ENCODE results near the gene LARP1. TPM values are rescaled to one million over a fixed set of nuclear protein-coding genes. Genes with fewer than 3 reads are reported as not detected.
A peak's percentile ranks its signal among the peaks of the same experiment; 100 is the strongest.

The LARP1 gene
- total RNA-seq, 2 donors from 2014 or later: 99.8 to 129 TPM

DNA sequence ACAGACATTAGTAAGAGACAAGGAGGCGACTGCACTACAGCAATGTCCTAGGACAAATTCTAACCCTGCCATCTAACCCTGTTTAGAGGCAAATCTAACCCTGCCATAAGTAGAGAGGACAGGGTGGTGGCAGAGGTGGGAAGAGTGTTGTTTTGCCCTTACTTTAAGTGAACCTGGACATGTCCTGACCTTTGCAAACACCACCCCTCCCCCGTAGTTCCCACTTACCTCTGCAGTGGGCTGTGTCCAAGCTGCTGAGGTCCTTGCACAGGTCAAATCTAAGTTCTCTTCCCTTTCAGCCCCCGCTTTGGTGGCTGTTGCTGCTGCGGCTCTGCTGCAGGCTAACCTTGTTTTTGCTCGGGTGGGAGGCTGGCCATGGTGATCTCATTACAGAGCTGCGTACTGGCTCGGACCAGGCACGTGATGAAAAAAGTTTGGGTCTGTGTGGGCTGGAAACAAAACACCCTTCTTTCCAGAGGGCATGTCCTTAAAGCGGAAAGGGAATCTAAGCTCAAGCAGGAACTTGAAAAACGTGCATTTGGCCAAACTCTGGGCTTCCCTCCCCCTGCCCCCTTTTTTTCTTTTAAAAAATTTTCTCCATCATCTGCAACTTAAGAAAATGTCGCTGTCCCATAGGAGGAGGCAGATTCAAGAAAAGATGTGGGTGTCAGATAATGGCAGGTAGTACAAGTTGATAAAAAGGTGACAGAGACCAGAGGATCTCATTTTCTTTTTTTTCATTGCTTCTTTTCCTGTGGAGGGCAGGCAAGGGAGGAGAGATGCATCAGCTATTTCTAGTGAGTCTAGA, 95.3 kb downstream of the LARP1 start, which contains the start of gene FAXDC2:
Gene FAXDC2, minus strand, starts transcription at position 349 of the 808 bp plus-strand sequence. CDS start 12,425 bp downstream, outside the sequence.
- peaks cover 12 to 41% of the 10 kb centered on the region in 2 donors for H3K4me1 ChIP-seq (ENCODE audit: control insufficient read depth in 1 of 2, low read depth in 2 of 2)
- peak; percentile 55 for DNase-seq (ENCODE audit: low spot score)

DNA sequence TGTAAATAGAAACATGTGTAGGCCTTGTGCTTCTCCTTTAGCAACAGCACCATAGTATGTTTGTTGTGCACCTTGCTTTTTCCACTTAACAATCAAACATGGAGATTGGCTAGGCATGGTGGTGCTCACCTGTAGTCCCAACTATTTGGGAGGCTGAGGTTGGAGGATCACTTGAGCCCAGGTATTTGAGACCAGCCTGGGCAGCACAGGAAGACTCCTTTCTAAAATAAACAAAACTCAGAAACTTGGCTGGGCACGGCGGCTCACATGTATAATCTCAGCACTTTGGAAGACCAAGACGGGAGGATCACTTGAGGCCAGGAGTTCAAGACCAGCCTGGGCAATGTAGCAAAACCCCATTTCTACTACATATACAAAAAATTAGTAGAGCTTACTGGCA, 96.2 kb downstream of the LARP1 start:
- TF ChIP-seq, protein P1, sequence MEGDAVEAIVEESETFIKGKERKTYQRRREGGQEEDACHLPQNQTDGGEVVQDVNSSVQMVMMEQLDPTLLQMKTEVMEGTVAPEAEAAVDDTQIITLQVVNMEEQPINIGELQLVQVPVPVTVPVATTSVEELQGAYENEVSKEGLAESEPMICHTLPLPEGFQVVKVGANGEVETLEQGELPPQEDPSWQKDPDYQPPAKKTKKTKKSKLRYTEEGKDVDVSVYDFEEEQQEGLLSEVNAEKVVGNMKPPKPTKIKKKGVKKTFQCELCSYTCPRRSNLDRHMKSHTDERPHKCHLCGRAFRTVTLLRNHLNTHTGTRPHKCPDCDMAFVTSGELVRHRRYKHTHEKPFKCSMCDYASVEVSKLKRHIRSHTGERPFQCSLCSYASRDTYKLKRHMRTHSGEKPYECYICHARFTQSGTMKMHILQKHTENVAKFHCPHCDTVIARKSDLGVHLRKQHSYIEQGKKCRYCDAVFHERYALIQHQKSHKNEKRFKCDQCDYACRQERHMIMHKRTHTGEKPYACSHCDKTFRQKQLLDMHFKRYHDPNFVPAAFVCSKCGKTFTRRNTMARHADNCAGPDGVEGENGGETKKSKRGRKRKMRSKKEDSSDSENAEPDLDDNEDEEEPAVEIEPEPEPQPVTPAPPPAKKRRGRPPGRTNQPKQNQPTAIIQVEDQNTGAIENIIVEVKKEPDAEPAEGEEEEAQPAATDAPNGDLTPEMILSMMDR (IDR thresholded peaks at IDR 0.05): no peak
- H3K9me3 ChIP-seq: no peaks in the 10 kb centered on the region
- no peak for ATAC-seq (ENCODE audit: insufficient number of reproducible peaks, low FRiP score, low read depth)
- no peaks in the 10 kb centered on the region for H3K27me3 ChIP-seq (replicated peaks; ENCODE audit: insufficient read depth)
- no peak for DNase-seq (ENCODE audit: low spot score)
- peak overlapping the region; percentile 73 to 78 for H3K27ac ChIP-seq
- peaks cover 12 to 36% of the 10 kb centered on the region in 2 donors for H3K4me1 ChIP-seq (ENCODE audit: control insufficient read depth in 1 of 2, low read depth in 2 of 2)
- no peak overlapping the region for H3K4me3 ChIP-seq
- no peaks in the 10 kb centered on the region for H3K36me3 ChIP-seq

More for the DNA sequence above, 95.3 kb downstream of the LARP1 start, which contains the start of gene FAXDC2:
- peak within 1 kb of the TSS; percentile 73 for H3K4me3 ChIP-seq
- no peaks in the 10 kb centered on the region for H3K27me3 ChIP-seq (replicated peaks; ENCODE audit: insufficient read depth)
- TF ChIP-seq, protein P1 (IDR thresholded peaks at IDR 0.05): no peak
- H3K9me3 ChIP-seq: no peaks in the 10 kb centered on the region
- ATAC-seq (ENCODE audit: insufficient number of reproducible peaks, low FRiP score, low read depth): peak; percentile 95
- no peaks in the 10 kb centered on the region for H3K36me3 ChIP-seq
- peak within 1 kb of the TSS; percentile 73 to 78 for H3K27ac ChIP-seq

- Histone ChIP-seq H3K27ac (peak overlapping the region; percentile 86 to 96), H3K4me1 (ENCODE audit: control insufficient read depth in 1 of 2, low read depth in 2 of 2) (peaks cover 33 to 35% of the 10 kb centered on the region in 2 donors), H3K9me3 (no peaks in the 10 kb centered on the region), H3K4me3 (peak overlapping the region; percentile 89), H3K36me3 (no peaks in the 10 kb centered on the region), H3K27me3 (replicated peaks; ENCODE audit: insufficient read depth) (no peaks in the 10 kb centered on the region)
- ATAC-seq (ENCODE audit: insufficient number of reproducible peaks, low FRiP score, low read depth): peak; percentile 86
- TF ChIP-seq, protein P1 (IDR thresholded peaks at IDR 0.05): no peak
- peak; percentile 93 for DNase-seq (ENCODE audit: low spot score)
Observed at GRCh38 chr5:154857530-154858296, 102.5 kb downstream of the LARP1 start.

- TF ChIP-seq, protein P1 (IDR thresholded peaks at IDR 0.05): no peak
Observed at GRCh38 chr5:154858297-154858971, 103.3 kb downstream of the LARP1 start, which contains the start of gene CNOT8. TSS of gene CNOT8 (plus strand) at chr5:154858627. CDS start at chr5:154863279, 4,652 bp downstream.

More at GRCh38 chr5:154858297-154858971, 103.3 kb downstream of the LARP1 start, which contains the start of gene CNOT8:
- peaks cover 36 to 43% of the 10 kb centered on the region in 2 donors for H3K4me1 ChIP-seq (ENCODE audit: control insufficient read depth in 1 of 2, low read depth in 2 of 2)
- peak within 1 kb of the TSS; percentile 86 to 96 for H3K27ac ChIP-seq
- H3K9me3 ChIP-seq: no peaks in the 10 kb centered on the region
- peak; percentile 84 for ATAC-seq (ENCODE audit: insufficient number of reproducible peaks, low FRiP score, low read depth)
- peaks cover 5% of the 10 kb centered on the region for H3K36me3 ChIP-seq
- peak; percentile 93 for DNase-seq (ENCODE audit: low spot score)
- no peaks in the 10 kb centered on the region for H3K27me3 ChIP-seq (replicated peaks; ENCODE audit: insufficient read depth)
- peak within 1 kb of the TSS; percentile 89 for H3K4me3 ChIP-seq
